Stimulated activated CD4-positive, alpha-beta T cell treated with anti-CD3 and anti-CD28 coated beads, Interleukin-4, amount 100 ng/mL, for 4 hours (primary cell): ENCODE measurements around the gene CPOX.

Source experiments
- DNase-seq, 2 experiments: peaks; one replicate each; pipeline ENCODE4 v3.0.0-alpha.2; 2020

The CPOX gene

GRCh38 chr3:98534168-98534567 is 59.2 kb downstream of the CPOX start:
- DNase-seq: no peak

- DNase-seq: no peak
Observed at GRCh38 chr3:98532709-98533571, 60.5 kb downstream of the CPOX start.

GRCh38 chr3:98532275-98532637 is 61.2 kb downstream of the CPOX start:
- no peak for DNase-seq

GRCh38 chr3:98531622-98532274 is 61.7 kb downstream of the CPOX start, which contains the start of gene GPR15:
Gene GPR15, plus strand, starts transcription at chr3:98531978. Its CDS starts 56 bp downstream, at chr3:98532034.
- no peak for DNase-seq

GRCh38 chr3:98530676-98531075 is 62.7 kb downstream of the CPOX start:
- no peak for DNase-seq

GRCh38 chr3:98529856-98530459 is 63.5 kb downstream of the CPOX start:
- no peak for DNase-seq
